Right lobe of liver (tissue), 4 donors: ENCODE measurements around the gene C16orf46.

Source experiments
- POLR2A ChIP-seq: fragments of 450-650 bp; IDR thresholded peaks from one replicate; pipeline ENCODE4 v1.6.1; 2017; ENCODE audit warnings: antibody characterized with exemption, mild to moderate bottlenecking
- TF ChIP-seq, protein P1 (sequence below), 4 donors: fragments of 200-600 bp in 3 of 4; fragments of 450-650 bp in 1 of 4; IDR thresholded peaks; one replicate each; pipeline versions ENCODE4 v1.5.1 to v1.8.0; 2016 to 2022; ENCODE audit warnings: antibody characterized with exemption in 4 of 4, mild to moderate bottlenecking in 2 of 4
- donor health status: DM: no; HTN: no; CAD: no.
- donor health status: DM: no; HTN: no; CAD: no.
- donor health status: DM: no; HTN: yes; CAD: no.

- TF ChIP-seq POLR2A, result no peak
- TF ChIP-seq, protein P1, sequence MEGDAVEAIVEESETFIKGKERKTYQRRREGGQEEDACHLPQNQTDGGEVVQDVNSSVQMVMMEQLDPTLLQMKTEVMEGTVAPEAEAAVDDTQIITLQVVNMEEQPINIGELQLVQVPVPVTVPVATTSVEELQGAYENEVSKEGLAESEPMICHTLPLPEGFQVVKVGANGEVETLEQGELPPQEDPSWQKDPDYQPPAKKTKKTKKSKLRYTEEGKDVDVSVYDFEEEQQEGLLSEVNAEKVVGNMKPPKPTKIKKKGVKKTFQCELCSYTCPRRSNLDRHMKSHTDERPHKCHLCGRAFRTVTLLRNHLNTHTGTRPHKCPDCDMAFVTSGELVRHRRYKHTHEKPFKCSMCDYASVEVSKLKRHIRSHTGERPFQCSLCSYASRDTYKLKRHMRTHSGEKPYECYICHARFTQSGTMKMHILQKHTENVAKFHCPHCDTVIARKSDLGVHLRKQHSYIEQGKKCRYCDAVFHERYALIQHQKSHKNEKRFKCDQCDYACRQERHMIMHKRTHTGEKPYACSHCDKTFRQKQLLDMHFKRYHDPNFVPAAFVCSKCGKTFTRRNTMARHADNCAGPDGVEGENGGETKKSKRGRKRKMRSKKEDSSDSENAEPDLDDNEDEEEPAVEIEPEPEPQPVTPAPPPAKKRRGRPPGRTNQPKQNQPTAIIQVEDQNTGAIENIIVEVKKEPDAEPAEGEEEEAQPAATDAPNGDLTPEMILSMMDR (IDR thresholded peaks at IDR 0.05), result no peak
Observed at GRCh38 chr16:81071805-81072204, 5.2 kb downstream of the C16orf46 start.
